K562 (cell line): Measurements from ENCODE around the gene ARHGAP26. TPM values are rescaled to one million over a fixed set of nuclear protein-coding genes. Genes with fewer than 3 reads are reported as not detected.
A peak's percentile ranks its signal among the peaks of the same experiment; 100 is the strongest.

Experiments
- ATAC-seq: fragments of 200-7000 bp; cut with Tn5 transposase; 3 replicates; pipeline ENCODE4 v1.9.1; 2020; ENCODE audit warnings: moderate library complexity
- BruUV-seq: library from RNA; stranded (reverse); fragments of 400-500 nt; replicated peaks from 2 replicates; lab custom pipeline; 2021; lab: Mats Ljungman, UMichigan
- CTCF ChIA-PET: fragments of 300-600 bp; formaldehyde crosslinking; extraction: SDS; loops from one replicate; lab custom pipeline; 2021; ENCODE audit warnings: low intra/inter-chr PET ratio; lab: Yijun Ruan, JAX
- POLR2A ChIA-PET: fragments of 300-600, 350-650 bp; sonication (Branson Sonifier 250); formaldehyde crosslinking; extraction: SDS; loops from one replicate; lab custom pipeline; 2021; ENCODE audit warnings: antibody characterized with exemption, inconsistent platforms; lab: Yijun Ruan, JAX
- DNase-seq, 4 experiments: peaks; one replicate each; pipeline versions ENCODE4 v3.0.0 to v3.0.0-alpha.2; 2011 to 2018; ENCODE audit warnings: low spot score in 3 of 4, mixed read lengths in 3 of 4; ENCODE audit errors: extremely low read depth in 1 of 4
- FAIRE-seq: peaks from 2 replicates; lab custom pipeline; 2011; peaks lifted over from hg19 to GRCh38; lab: Jason Lieb, UNC
- H2AFZ ChIP-seq: 2 replicates; pipeline ENCODE4 v1.6.0; 2011; ENCODE audit warnings: low read depth, low read length, control low read depth, inconsistent platforms
- H3K27ac ChIP-seq: fragments of 200-600 bp; 3 replicates; pipeline ENCODE4 v1.8.0; 2011; ENCODE audit warnings: low read depth, mild to moderate bottlenecking, control low read depth, inconsistent platforms, low read length, moderate library complexity, mixed read lengths; ENCODE audit errors: extremely low read depth
- H3K27me3 ChIP-seq, 2 experiments: fragments of 300-600 bp in 1 of 2; 2 replicates in 1 of 2; 3 replicates in 1 of 2; pipeline versions ENCODE4 v1.6.0 to v1.8.0; 2011; ENCODE audit warnings: inconsistent platforms in 2 of 2, low read length in 2 of 2, mild to moderate bottlenecking in 1 of 2, mixed read lengths in 1 of 2, moderate library complexity in 1 of 2; ENCODE audit not compliant: control insufficient read depth in 2 of 2, insufficient read depth in 2 of 2
- H3K36me3 ChIP-seq: fragments of 300-600 bp; 3 replicates; pipeline ENCODE4 v1.8.0; 2011; ENCODE audit warnings: mild to moderate bottlenecking, low read length, inconsistent platforms; ENCODE audit not compliant: control insufficient read depth, insufficient read depth
- H3K4me1 ChIP-seq, 2 experiments: fragments of 200-600 bp in 1 of 2; replicated peaks in 1 of 2; 2 replicates in 1 of 2; 3 replicates in 1 of 2; pipeline versions ENCODE4 v1.5.1 to v1.8.0; 2011; ENCODE audit warnings: inconsistent platforms in 2 of 2, low read length in 2 of 2, mild to moderate bottlenecking in 1 of 2, mixed read lengths in 1 of 2, moderate library complexity in 1 of 2; ENCODE audit not compliant: control insufficient read depth in 2 of 2, insufficient read depth in 2 of 2
- H3K4me2 ChIP-seq: 2 replicates; pipeline ENCODE4 v1.6.1; 2011; ENCODE audit warnings: low read length, control low read depth, inconsistent platforms, mixed read lengths; ENCODE audit not compliant: insufficient read depth
- H3K4me3 ChIP-seq: fragments of 200-600 bp; sonication (generic), shearing (Covaris generic); 2 replicates; pipeline ENCODE4 v1.5.1; 2016; ENCODE audit warnings: control low read depth, inconsistent platforms
- H3K79me2 ChIP-seq: fragments of 200-600 bp; 3 replicates; pipeline ENCODE4 v1.8.0; 2011; ENCODE audit warnings: low read length, inconsistent platforms; ENCODE audit not compliant: control insufficient read depth, insufficient read depth
- H3K9ac ChIP-seq, 2 experiments: 2 replicates each; pipeline versions ENCODE4 v1.6.0 to v1.6.1; 2011; ENCODE audit warnings: low read depth in 2 of 2, low read length in 2 of 2, control low read depth in 1 of 2, inconsistent platforms in 1 of 2, mild to moderate bottlenecking in 1 of 2, mixed read lengths in 1 of 2; ENCODE audit not compliant: insufficient read depth in 1 of 2
- H3K9me1 ChIP-seq: one replicate; pipeline ENCODE4 v1.6.0; 2011; ENCODE audit warnings: inconsistent platforms, mild to moderate bottlenecking, low read length, moderate library complexity; ENCODE audit not compliant: control insufficient read depth, insufficient read depth
- H3K9me3 ChIP-seq: replicated peaks from 2 replicates; pipeline ENCODE4 v1.5.1; 2011; ENCODE audit warnings: low read depth, low read length, inconsistent platforms; ENCODE audit not compliant: control insufficient read depth, insufficient read depth
- H4K20me1 ChIP-seq: replicated peaks from 2 replicates; pipeline ENCODE4 v1.6.1; 2011; ENCODE audit warnings: low read length, inconsistent platforms, mixed read lengths; ENCODE audit not compliant: control insufficient read depth, insufficient read depth
- ATF1 ChIP-seq, 2 experiments: fragments of 450-650 bp in 1 of 2; IDR thresholded peaks; 2 replicates each; pipeline ENCODE4 v1.6.1; 2016; ENCODE audit warnings: missing compliant biosample characterization in 1 of 2, missing genetic modification characterization in 1 of 2
- E2F8 ChIP-seq: fragments of 450-650 bp; IDR thresholded peaks from 2 replicates; pipeline ENCODE4 v1.7.1; 2018; ENCODE audit warnings: mild to moderate bottlenecking, low read depth; ENCODE audit not compliant: partially characterized antibody
- FOXA1 ChIP-seq: fragments of 450-650 bp; IDR thresholded peaks from 2 replicates; pipeline ENCODE4 v1.6.1; 2016; ENCODE audit warnings: mild to moderate bottlenecking, borderline replicate concordance
- ILF3 ChIP-seq: fragments of 450-650 bp; IDR thresholded peaks from 2 replicates; pipeline ENCODE4 v1.6.1; 2018; ENCODE audit warnings: antibody characterized with exemption, mild to moderate bottlenecking, moderate library complexity, borderline replicate concordance
- NR4A1 ChIP-seq, 2 experiments: fragments of 250-450 bp in 1 of 2; fragments of 450-650 bp in 1 of 2; sonication (Bioruptor Pico) in 1 of 2; IDR thresholded peaks; 2 replicates each; pipeline versions ENCODE4 v1.4.0 to v1.6.1; 2016 to 2020; ENCODE audit warnings: mild to moderate bottlenecking in 2 of 2, missing compliant biosample characterization in 1 of 2, missing genetic modification characterization in 1 of 2, moderate library complexity in 1 of 2
- PREB ChIP-seq: sonication (generic); formaldehyde crosslinking; IDR thresholded peaks from 2 replicates; pipeline ENCODE4 v1.8.1; 2023; ENCODE audit warnings: mild to moderate bottlenecking, missing genetic modification reagents
- RBBP5 ChIP-seq: fragments of 200-600 bp; sonication (generic); IDR thresholded peaks from 2 replicates; pipeline ENCODE4 v1.6.1; 2012; ENCODE audit warnings: borderline replicate concordance, mild to moderate bottlenecking, low read length, control low read depth, inconsistent platforms; ENCODE audit not compliant: insufficient read depth, poor library complexity, severe bottlenecking
- SMAD1 ChIP-seq: fragments of 150-350 bp; IDR thresholded peaks from 2 replicates; pipeline ENCODE4 v1.6.1; 2014; ENCODE audit warnings: low read length, low read depth; ENCODE audit not compliant: partially characterized antibody
- U2AF1 ChIP-seq: fragments of 200-400 bp; formaldehyde crosslinking; optimal IDR thresholded peaks from 2 replicates; pipeline ENCODE3; 2017; ENCODE audit warnings: mild to moderate bottlenecking, low read depth, low read length, moderate library complexity
- YY1 ChIP-seq, 3 experiments: IDR thresholded peaks; 2 replicates each; pipeline ENCODE4 v1.6.1; 2011; ENCODE audit warnings: low read length in 2 of 3, mild to moderate bottlenecking in 2 of 3, moderate library complexity in 2 of 3, borderline replicate concordance in 1 of 3, control low read depth in 1 of 3, low read depth in 1 of 3; ENCODE audit not compliant: insufficient read depth in 3 of 3, insufficient replicate concordance in 2 of 3, control insufficient read depth in 1 of 3, insufficient read length in 1 of 3; ENCODE audit errors: extremely low read depth in 1 of 3
- ZNF224 ChIP-seq: sonication (generic); formaldehyde crosslinking; IDR thresholded peaks from 2 replicates; pipeline ENCODE4 v1.8.0; 2022; ENCODE audit warnings: mild to moderate bottlenecking, missing genetic modification reagents
- ZNF695 ChIP-seq: fragments of 450-650 bp; formaldehyde crosslinking; IDR thresholded peaks from 2 replicates; pipeline ENCODE4 v1.4.0; 2020; ENCODE audit warnings: mild to moderate bottlenecking, moderate library complexity
- WGBS: fragments of 100-300 bp; shearing (Covaris generic); methylation state at CpG from one replicate; pipeline ENCODE4 v1.1.6; 2016; ENCODE audit warnings: low coverage, mixed read lengths; ENCODE audit not compliant: insufficient coverage; ENCODE audit errors: missing lambda C conversion rate; 5-methylcytosine and 5-hydroxymethylcytosine counted together
- in situ Hi-C: fragments of 300-500 bp; cut with MboI; formaldehyde crosslinking; loops from 4 replicates; pipeline ENCODE4 v1.15.0; 2018; ENCODE audit warnings: inconsistent platforms, mixed read lengths
- intact Hi-C: fragments of 100-400 bp; cut with micrococcal nuclease; formaldehyde crosslinking; loops from 2 replicates; pipeline ENCODE4 v1.14.2; 2022
- polyA plus RNA-seq, 8 experiments: library from polyadenylated mRNA; depleted of rRNA in 4 of 8; stranded (reverse) in 5 of 8; unstranded in 3 of 8; fragments of >200 nt; fragmentation: Nextera tagmentation in 2 of 8; fragmentation: Illumina TruSeq in 1 of 8; extraction: Ambion mirVana in 2 of 8; extraction: Trizol in 1 of 8; gene quantifications; 2 replicates each; pipeline versions ENCODE4 v1.2.1 to v1.2.3, GENCODE V29; 2011 to 2014; ENCODE audit warnings: inconsistent platforms in 1 of 8, missing spikeins in 1 of 8
- total RNA-seq, 7 experiments: library from RNA; depleted of rRNA in 6 of 7; stranded (reverse); fragments of >200 nt in 6 of 7; fragmentation: Illumina TruSeq in 2 of 7; extraction: Trizol in 2 of 7; gene quantifications; 2 replicates each; pipeline versions ENCODE4 v1.2.1 to v1.2.3, GENCODE V29; 2011 to 2021; ENCODE audit warnings: low replicate concordance in 1 of 7
- TF ChIP-seq, protein P1 (sequence below): fragments of 250-450 bp; sonication (Bioruptor Pico); IDR thresholded peaks from 2 replicates; pipeline ENCODE4 v1.5.1; 2021; ENCODE audit warnings: mild to moderate bottlenecking
- TF ChIP-seq, protein P2 (sequence below): IDR thresholded peaks from 2 replicates; pipeline ENCODE4 v1.6.1; 2011; ENCODE audit not compliant: insufficient read length; ENCODE audit errors: extremely low read depth

Gene ARHGAP26
- total and polyA plus RNA-seq, 9 of the 15 experiments (the other 6 are each of a cell fraction or from before 2014, with no cell fraction given): 0.13 to 1.1 (median 0.55) TPM

- no peak overlapping the region for H3K4me2 ChIP-seq
- ATAC-seq (no peak), DNase-seq (no peak), FAIRE-seq (no peak)
- H3K27me3 ChIP-seq: no peaks in the 10 kb centered on the region
- H2AFZ ChIP-seq: peak overlapping the region; percentile 84
- ChIA-PET CTCF (no interaction called here), POLR2A (no interaction called here)
- no peaks in the 10 kb centered on the region for H3K36me3 ChIP-seq
- H3K9me1 ChIP-seq: no peaks in the 10 kb centered on the region
- no peak overlapping the region for H3K9ac ChIP-seq
- 64% methylated on average over 6 of the region's 6 CpGs for WGBS
- TF ChIP-seq PREB (CRISPR knock-in tag) (no peak), ZNF224 (CRISPR knock-in tag) (no peak), YY1 (IDR thresholded peaks at IDR 0.05; ENCODE audit: borderline replicate concordance in 1 of 3, control insufficient read depth in 1 of 3, extremely low read depth in 1 of 3, insufficient read depth in 3 of 3, insufficient read length in 1 of 3, insufficient replicate concordance in 2 of 3, low read depth in 1 of 3, low read length in 2 of 3) (no peak), U2AF1 (no peak), RBBP5 (no peak), SMAD1 (no peak), ILF3 (no peak), E2F8 (no peak), NR4A1 (CRISPR knock-in tag; IDR thresholded peaks at IDR 0.05) (no peak), NR4A1 (tag; IDR thresholded peaks at IDR 0.05) (no peak), FOXA1 (no peak), ATF1 (CRISPR knock-in tag; IDR thresholded peaks at IDR 0.05) (no peak), ATF1 (tag; IDR thresholded peaks at IDR 0.05) (no peak), ZNF695 (no peak)
- TF ChIP-seq, protein P1, sequence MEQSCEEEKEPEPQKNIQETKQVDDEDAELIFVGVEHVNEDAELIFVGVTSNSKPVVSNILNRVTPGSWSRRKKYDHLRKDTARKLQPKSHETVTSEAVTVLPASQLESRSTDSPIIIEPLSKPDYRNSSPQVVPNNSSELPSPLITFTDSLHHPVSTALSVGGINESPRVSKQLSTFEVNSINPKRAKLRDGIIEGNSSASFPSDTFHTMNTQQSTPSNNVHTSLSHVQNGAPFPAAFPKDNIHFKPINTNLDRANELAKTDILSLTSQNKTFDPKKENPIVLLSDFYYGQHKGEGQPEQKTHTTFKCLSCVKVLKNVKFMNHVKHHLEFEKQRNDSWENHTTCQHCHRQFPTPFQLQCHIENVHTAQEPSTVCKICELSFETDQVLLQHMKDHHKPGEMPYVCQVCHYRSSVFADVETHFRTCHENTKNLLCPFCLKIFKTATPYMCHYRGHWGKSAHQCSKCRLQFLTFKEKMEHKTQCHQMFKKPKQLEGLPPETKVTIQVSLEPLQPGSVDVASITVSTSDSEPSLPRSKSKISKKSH (CRISPR knock-in tag): no peak
- TF ChIP-seq, protein P2, sequence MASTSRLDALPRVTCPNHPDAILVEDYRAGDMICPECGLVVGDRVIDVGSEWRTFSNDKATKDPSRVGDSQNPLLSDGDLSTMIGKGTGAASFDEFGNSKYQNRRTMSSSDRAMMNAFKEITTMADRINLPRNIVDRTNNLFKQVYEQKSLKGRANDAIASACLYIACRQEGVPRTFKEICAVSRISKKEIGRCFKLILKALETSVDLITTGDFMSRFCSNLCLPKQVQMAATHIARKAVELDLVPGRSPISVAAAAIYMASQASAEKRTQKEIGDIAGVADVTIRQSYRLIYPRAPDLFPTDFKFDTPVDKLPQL: no peak
- in situ Hi-C loops (no loop called here), intact Hi-C loops (loop anchor here (2.0 to 10.0 kb wide), 2 partner anchors 187 to 369 kb away; partner anchors contain the start of gene NR3C1)
- peaks cover 33 to 61% of the 10 kb centered on the region in 2 experiments for H3K4me1 ChIP-seq
- BruUV-seq: no TSS peak
- no peaks in the 10 kb centered on the region for H3K79me2 ChIP-seq
- H4K20me1 ChIP-seq: no peaks in the 10 kb centered on the region
- H3K9me3 ChIP-seq: no peaks in the 10 kb centered on the region
- no peak overlapping the region for H3K4me3 ChIP-seq
- no peak overlapping the region for H3K27ac ChIP-seq
These were observed 445.5 kb downstream of the ARHGAP26 start for GRCh38 chr5:143215690-143216089.
